Natural killer cell (primary cell): ENCODE measurements around the gene GPR31. TPM values are rescaled to one million over a fixed set of nuclear protein-coding genes. Genes with fewer than 3 reads are reported as not detected.

Experiments
- ATAC-seq, 3 donors: fragments of 150-1000 bp in 2 of 3; fragments of 200-7000 bp in 1 of 3; cut with Tn5 transposase; 1 replicate in 1 of 3; 2 replicates in 2 of 3; pipeline ENCODE4 v1.10.0; 2021; ENCODE audit warnings: mild to moderate bottlenecking in 2 of 3, moderate library complexity in 2 of 3
- DNase-seq, 2 donors: peaks; one replicate each; pipeline versions ENCODE4 v3.0.0 to v3.0.0-alpha.2; 2013 to 2021; ENCODE audit warnings: mixed read lengths in 1 of 2
- H3K27ac ChIP-seq: one replicate; pipeline ENCODE4 v1.5.1; 2013; ENCODE audit warnings: mild to moderate bottlenecking, low read length
- H3K27me3 ChIP-seq: one replicate; pipeline ENCODE4 v1.6.1; 2013; ENCODE audit warnings: low read length; ENCODE audit not compliant: control insufficient read depth, insufficient read depth
- H3K36me3 ChIP-seq: one replicate; pipeline ENCODE4 v1.6.1; 2013; ENCODE audit warnings: low read length; ENCODE audit not compliant: control insufficient read depth, insufficient read depth
- H3K4me1 ChIP-seq: one replicate; pipeline ENCODE4 v1.6.1; 2013; ENCODE audit warnings: low read length; ENCODE audit not compliant: control insufficient read depth, insufficient read depth
- H3K4me3 ChIP-seq: one replicate; pipeline ENCODE4 v1.5.1; 2013; ENCODE audit warnings: low read length
- H3K9me3 ChIP-seq: one replicate; pipeline ENCODE4 v1.6.1; 2013; ENCODE audit warnings: low read length; ENCODE audit not compliant: control insufficient read depth, insufficient read depth
- H3K27ac Mint-ChIP-seq, 2 donors: one replicate each; pipeline ENCODE4 v1.8.0; 2022; ENCODE audit warnings: mild to moderate bottlenecking in 2 of 2, mixed read lengths in 2 of 2, moderate library complexity in 1 of 2
- H3K27me3 Mint-ChIP-seq, 2 donors: one replicate each; pipeline ENCODE4 v1.8.0; 2022; ENCODE audit warnings: low read depth in 2 of 2, mixed read lengths in 2 of 2
- H3K36me3 Mint-ChIP-seq: one replicate; pipeline ENCODE4 v1.8.0; 2022; ENCODE audit warnings: mixed read lengths
- H3K4me1 Mint-ChIP-seq, 2 donors: one replicate each; pipeline ENCODE4 v1.8.0; 2022; ENCODE audit warnings: mixed read lengths in 2 of 2
- H3K4me3 Mint-ChIP-seq: one replicate; pipeline ENCODE4 v1.8.0; 2022; ENCODE audit warnings: mild to moderate bottlenecking, moderate library complexity, mixed read lengths
- H3K9me3 Mint-ChIP-seq, 2 donors: one replicate each; pipeline ENCODE4 v1.8.0; 2022; ENCODE audit warnings: mixed read lengths in 2 of 2
- WGBS: methylation state at CpG from one replicate; pipeline ENCODE4 v1.1.7; 2013; ENCODE audit warnings: missing lambda C conversion rate; ENCODE audit not compliant: insufficient coverage; 5-methylcytosine and 5-hydroxymethylcytosine counted together
- intact Hi-C: fragments of 100-400 bp; cut with micrococcal nuclease; formaldehyde crosslinking; loops from one replicate; pipeline ENCODE4 v1.14.2; 2022
- total RNA-seq, 4 donors: library from RNA; stranded (reverse); fragments of 120-200 nt in 1 of 4; gene quantifications; one replicate each; pipeline versions ENCODE4 v1.2.3 to v1.2.4, GENCODE V29; 2013 to 2022
- TF ChIP-seq, protein P1 (sequence below): fragments of 200-600 bp; IDR thresholded peaks from one replicate; pipeline ENCODE4 v1.8.0; 2022; ENCODE audit warnings: antibody characterized with exemption

GPR31 gene
- total RNA-seq, 3 donors from 2014 or later (not counting 1 experiment from before 2014, with no cell fraction given) = 0.24 TPM; not detected in 2

DNA sequence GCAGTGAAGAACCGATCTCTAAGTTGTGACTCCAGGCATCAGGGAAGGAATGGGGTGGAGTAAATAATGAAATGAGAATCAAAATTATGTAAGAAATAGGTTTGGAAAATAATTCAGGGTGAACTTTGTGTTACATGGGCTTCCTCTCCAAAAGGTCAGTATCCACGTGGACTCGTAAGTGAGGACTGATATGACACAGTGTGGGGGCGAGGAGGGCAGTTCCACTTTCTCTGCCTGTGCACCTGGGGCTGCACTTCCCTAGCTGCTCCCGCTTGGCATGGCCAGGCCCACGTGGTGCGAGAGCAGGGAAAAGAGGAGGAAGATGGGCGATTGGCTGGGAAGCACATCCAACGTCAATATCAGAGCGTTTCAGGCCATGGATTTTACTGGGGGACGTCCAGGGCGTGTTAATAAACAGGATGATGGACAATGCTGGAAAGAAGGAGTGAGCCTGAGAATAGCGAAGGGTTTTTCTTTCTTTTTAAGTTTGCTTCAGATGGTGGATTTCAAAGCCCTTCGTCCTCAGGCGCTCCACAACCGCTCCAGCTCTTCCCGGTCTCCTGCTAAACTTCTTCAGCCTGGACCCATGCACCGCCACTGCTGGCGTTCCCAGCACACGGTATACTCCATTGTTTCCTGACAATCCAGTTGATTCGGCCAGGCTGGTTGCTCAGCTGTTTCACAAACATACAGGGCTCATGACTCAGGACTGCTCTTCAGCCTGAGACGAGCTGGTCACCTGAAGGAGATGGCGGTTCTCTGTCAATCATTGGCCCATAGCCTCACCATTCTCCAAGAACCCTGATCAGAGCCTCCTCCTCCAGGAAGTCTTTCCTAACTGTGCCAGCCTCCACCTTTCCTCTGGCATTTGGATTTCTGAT is 23.1 kb downstream of the GPR31 start:
- Histone ChIP-seq H3K27ac (no peak overlapping the region), H3K4me3 (no peak overlapping the region), H3K36me3 (peaks cover 2% of the 10 kb centered on the region), H3K9me3 (no peaks in the 10 kb centered on the region), H3K4me1 (peaks cover 32% of the 10 kb centered on the region), H3K27me3 (no peaks in the 10 kb centered on the region)
- Mint-ChIP-seq H3K27me3 (peaks cover 0 to 26% of the 10 kb centered on the region in 2 donors), H3K4me3 (no peak overlapping the region), H3K9me3 (no peaks in the 10 kb centered on the region), H3K4me1 (peaks cover 12 to 14% of the 10 kb centered on the region in 2 donors), H3K27ac (no peak overlapping the region), H3K36me3 (no peaks in the 10 kb centered on the region)
- TF ChIP-seq, protein P1, sequence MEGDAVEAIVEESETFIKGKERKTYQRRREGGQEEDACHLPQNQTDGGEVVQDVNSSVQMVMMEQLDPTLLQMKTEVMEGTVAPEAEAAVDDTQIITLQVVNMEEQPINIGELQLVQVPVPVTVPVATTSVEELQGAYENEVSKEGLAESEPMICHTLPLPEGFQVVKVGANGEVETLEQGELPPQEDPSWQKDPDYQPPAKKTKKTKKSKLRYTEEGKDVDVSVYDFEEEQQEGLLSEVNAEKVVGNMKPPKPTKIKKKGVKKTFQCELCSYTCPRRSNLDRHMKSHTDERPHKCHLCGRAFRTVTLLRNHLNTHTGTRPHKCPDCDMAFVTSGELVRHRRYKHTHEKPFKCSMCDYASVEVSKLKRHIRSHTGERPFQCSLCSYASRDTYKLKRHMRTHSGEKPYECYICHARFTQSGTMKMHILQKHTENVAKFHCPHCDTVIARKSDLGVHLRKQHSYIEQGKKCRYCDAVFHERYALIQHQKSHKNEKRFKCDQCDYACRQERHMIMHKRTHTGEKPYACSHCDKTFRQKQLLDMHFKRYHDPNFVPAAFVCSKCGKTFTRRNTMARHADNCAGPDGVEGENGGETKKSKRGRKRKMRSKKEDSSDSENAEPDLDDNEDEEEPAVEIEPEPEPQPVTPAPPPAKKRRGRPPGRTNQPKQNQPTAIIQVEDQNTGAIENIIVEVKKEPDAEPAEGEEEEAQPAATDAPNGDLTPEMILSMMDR = no peak
- WGBS = 94% methylated on average over 23 of the region's 23 CpGs
- ATAC-seq (no peak), DNase-seq (no peak)
- intact Hi-C loops = no loop called here

DNA sequence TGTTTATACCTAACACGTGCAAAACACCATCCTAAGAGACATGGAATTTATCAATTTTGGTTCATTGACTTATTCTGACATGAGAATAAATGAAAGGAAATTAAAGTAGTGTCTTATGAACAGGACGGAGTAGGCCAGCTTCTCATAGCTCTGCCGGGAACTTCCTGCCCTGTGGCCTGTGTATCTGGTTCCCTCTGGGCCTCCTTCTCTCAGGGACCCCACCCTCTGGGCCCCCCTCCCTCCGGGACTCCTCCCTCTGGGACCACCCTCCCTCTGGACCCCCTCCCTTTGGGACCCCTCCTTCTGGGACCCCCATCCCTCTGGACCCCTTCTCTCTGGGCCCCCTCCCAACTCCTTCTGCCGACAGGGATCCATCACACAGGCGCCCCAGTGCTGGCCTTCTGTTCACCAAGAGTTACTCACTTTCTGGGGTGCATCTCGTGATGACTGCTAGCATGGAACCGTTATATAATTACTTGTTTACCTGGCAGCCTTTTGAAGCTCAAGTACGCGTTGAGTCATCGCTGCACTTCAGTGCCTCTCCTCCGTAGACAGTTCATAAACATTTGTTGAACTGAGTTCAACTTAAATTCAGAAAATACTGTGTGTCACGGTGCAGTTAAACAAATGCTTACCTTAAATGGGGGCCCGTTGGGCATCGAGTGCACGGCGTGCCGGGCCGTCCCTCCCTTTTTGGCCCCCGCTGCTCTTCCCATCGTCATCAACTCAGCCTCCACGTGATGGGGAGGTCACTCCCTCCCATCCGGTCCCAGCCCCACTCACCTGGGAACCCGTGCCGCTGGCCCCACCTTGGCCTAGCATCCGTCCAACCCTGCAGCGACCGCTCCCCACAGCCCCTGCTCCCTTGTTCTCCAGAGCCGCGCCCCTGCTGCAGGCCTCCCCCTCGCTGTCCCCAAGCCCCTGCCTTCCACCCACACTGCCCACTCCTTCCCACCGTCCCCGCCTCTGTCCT is 26.8 kb downstream of the GPR31 start:
- Mint-ChIP-seq H3K27ac (peak overlapping the region in 1 of 2 donors; percentile 57), H3K9me3 (no peaks in the 10 kb centered on the region), H3K36me3 (no peaks in the 10 kb centered on the region), H3K27me3 (peaks cover 3% of the 10 kb centered on the region in 2 donors), H3K4me1 (peaks cover 20 to 22% of the 10 kb centered on the region in 2 donors), H3K4me3 (no peak overlapping the region)
- intact Hi-C loops = no loop called here
- peak in 1 of 2 donors; percentile 32 for DNase-seq
- Histone ChIP-seq H3K27ac (peak overlapping the region; percentile 66), H3K36me3 (no peaks in the 10 kb centered on the region), H3K4me3 (no peak overlapping the region), H3K9me3 (no peaks in the 10 kb centered on the region), H3K4me1 (peaks cover 39% of the 10 kb centered on the region), H3K27me3 (no peaks in the 10 kb centered on the region)
- WGBS = 80% methylated on average over 31 of the region's 33 CpGs
- TF ChIP-seq, protein P1 = no peak
- peak in 1 of 3 donors; percentile 28 for ATAC-seq

DNA sequence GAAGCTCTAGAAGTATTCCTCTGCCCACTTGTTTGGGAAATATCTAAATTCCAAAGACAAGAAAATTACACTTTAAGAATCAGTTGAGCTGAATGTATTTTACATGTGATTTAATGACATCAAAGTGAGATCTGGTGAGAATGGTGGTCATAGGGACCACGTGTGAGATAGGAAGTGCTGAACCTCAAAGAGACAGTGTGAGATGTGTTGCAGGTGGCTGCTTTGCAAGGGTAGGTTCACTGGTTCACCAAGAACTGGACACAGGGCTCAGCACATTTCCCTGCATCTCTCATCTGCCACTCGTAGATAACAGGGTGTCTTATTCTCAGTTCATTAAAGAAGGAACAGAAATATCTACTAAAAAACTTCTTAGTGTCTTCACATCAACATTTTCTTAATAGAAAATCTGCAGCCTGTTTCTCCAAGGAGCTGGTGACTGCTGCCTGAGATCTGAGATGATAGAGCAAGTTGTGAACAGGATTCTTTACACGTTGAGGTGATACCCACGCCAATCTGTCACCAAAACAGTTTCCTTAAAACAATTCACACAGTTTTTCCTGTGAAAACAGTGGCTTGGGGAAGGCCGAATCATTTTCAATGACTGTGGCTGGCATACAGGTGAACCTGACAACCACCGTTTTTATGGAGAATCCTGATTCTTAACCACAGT is 27.6 kb downstream of the GPR31 start:
- no peaks in the 10 kb centered on the region for H3K36me3 Mint-ChIP-seq
- Histone ChIP-seq H3K36me3 (no peaks in the 10 kb centered on the region), H3K27me3 (no peaks in the 10 kb centered on the region), H3K27ac (peak overlapping the region; percentile 66), H3K9me3 (no peaks in the 10 kb centered on the region), H3K4me3 (no peak overlapping the region), H3K4me1 (peaks cover 42% of the 10 kb centered on the region)
- 18% methylated on average over 6 of the region's 6 CpGs for WGBS
- H3K4me1 Mint-ChIP-seq = peaks cover 20 to 22% of the 10 kb centered on the region in 2 donors
- H3K4me3 Mint-ChIP-seq = peak overlapping the region; percentile 7
- intact Hi-C loops = no loop called here
- ATAC-seq = peak; percentile 84 to 97 (median 84)
- TF ChIP-seq, protein P1 = no peak
- peak in 1 of 2 donors; percentile 52 for DNase-seq
- peaks cover 0 to 3% of the 10 kb centered on the region in 2 donors for H3K27me3 Mint-ChIP-seq
- H3K27ac Mint-ChIP-seq = peak overlapping the region; percentile 41 to 57
- H3K9me3 Mint-ChIP-seq = no peaks in the 10 kb centered on the region
